Activated CD4-positive, alpha-beta T cell treated with anti-CD3 and anti-CD28 coated beads, Interleukin-2, amount 50 U/mL, for 24 hours (primary cell): ENCODE results near the gene CHEK1.

ENCODE experiments used
- DNase-seq, 2 donors: peaks; one replicate each; pipeline ENCODE4 v3.0.0-alpha.2; 2020; ENCODE audit warnings: low read depth in 1 of 2, low spot score in 1 of 2

The CHEK1 gene

GRCh38 chr11:125625630-125626287, 796 bp downstream of the CHEK1 start:
- DNase-seq = peak; percentile 77 to 87

GRCh38 chr11:125626288-125626950, 1.5 kb downstream of the CHEK1 start:
- no peak for DNase-seq

- no peak for DNase-seq
Observed at GRCh38 chr11:125627236-125627910, 2.4 kb downstream of the CHEK1 start.

- no peak for DNase-seq
Observed at GRCh38 chr11:125637840-125638239, 12.9 kb downstream of the CHEK1 start.

GRCh38 chr11:125638315-125638714, 13.4 kb downstream of the CHEK1 start:
- DNase-seq = no peak

- no peak for DNase-seq
Observed at GRCh38 chr11:125645871-125646270, 20.9 kb downstream of the CHEK1 start.

GRCh38 chr11:125649465-125650166, 24.7 kb downstream of the CHEK1 start:
- DNase-seq = no peak

GRCh38 chr11:125662689-125663088, 37.7 kb downstream of the CHEK1 start:
- DNase-seq = no peak

- no peak for DNase-seq
Observed at GRCh38 chr11:125663910-125664309, 38.9 kb downstream of the CHEK1 start.

GRCh38 chr11:125667151-125667550, 42.2 kb downstream of the CHEK1 start:
- no peak for DNase-seq

GRCh38 chr11:125670172-125670571, 45.2 kb downstream of the CHEK1 start:
- no peak for DNase-seq

- no peak for DNase-seq
Observed at GRCh38 chr11:125671561-125671960, 46.6 kb downstream of the CHEK1 start.

GRCh38 chr11:125674210-125674609, 49.2 kb downstream of the CHEK1 start:
- no peak for DNase-seq

- DNase-seq = no peak
Observed at GRCh38 chr11:125675196-125675595, 50.2 kb downstream of the CHEK1 start.

GRCh38 chr11:125679397-125679796, 54.4 kb downstream of the CHEK1 start:
- DNase-seq = no peak

GRCh38 chr11:125679837-125680236, 54.9 kb downstream of the CHEK1 start:
- no peak for DNase-seq

- no peak for DNase-seq
Observed at GRCh38 chr11:125680747-125681146, 55.8 kb downstream of the CHEK1 start, which contains the start of gene ACRV1. ACRV1 (minus strand) TSS chr11:125680847; CDS start chr11:125680780, 67 bp downstream.

GRCh38 chr11:125685228-125685627, 60.3 kb downstream of the CHEK1 start:
- no peak for DNase-seq

GRCh38 chr11:125688066-125688465, 63.1 kb downstream of the CHEK1 start:
- DNase-seq = no peak

- no peak for DNase-seq
Observed at GRCh38 chr11:125688632-125689031, 63.7 kb downstream of the CHEK1 start.

GRCh38 chr11:125689274-125689859, 64.4 kb downstream of the CHEK1 start:
- DNase-seq = no peak
